HCT116 (cell line): ENCODE results near the gene DOP1A. TPM values are rescaled to one million over a fixed set of nuclear protein-coding genes. Genes with fewer than 3 reads are reported as not detected.

Source experiments
- ATAC-seq: fragments of 200-7000 bp; cut with Tn5 transposase; 2 replicates; pipeline ENCODE4 v1.9.1; 2020; ENCODE audit warnings: mild to moderate bottlenecking, moderate library complexity
- BruUV-seq: library from RNA; stranded (reverse); fragments of 400-500 nt; replicated peaks from 2 replicates; lab custom pipeline; 2021; lab: Mats Ljungman, UMichigan
- CTCF ChIA-PET: fragments of 300-600 bp; sonication (Branson Sonifier 250); formaldehyde crosslinking; loops from one replicate; lab custom pipeline; 2021; ENCODE audit warnings: antibody characterized with exemption; lab: Charles Lee
- POLR2A ChIA-PET: fragments of 300-600, 350-600 bp; sonication (Branson Sonifier 250); formaldehyde crosslinking; loops from one replicate; lab custom pipeline; 2021; ENCODE audit warnings: antibody characterized with exemption; lab: Charles Lee
- RAD21 ChIA-PET, 2 experiments: fragments of 300-600 bp; sonication (Branson Sonifier 250); formaldehyde crosslinking; loops; one replicate each; lab custom pipeline; 2023; ENCODE audit warnings: low total read pairs in 2 of 2; ENCODE audit not compliant: uncharacterized antibody in 2 of 2, unreplicated experiment in 2 of 2, low non-redundant PET in 1 of 2; lab: Charles Lee
- DNase-seq: peaks from one replicate; pipeline ENCODE4 v3.0.0-alpha.2; 2010; ENCODE audit warnings: low read depth, low spot score
- H2AFZ ChIP-seq: fragments of 200-600 bp; shearing (Covaris generic), sonication (generic); 2 replicates; pipeline ENCODE4 v1.6.1; 2017; ENCODE audit warnings: low read depth, mixed run types, mixed read lengths, antibody characterized with exemption, low read length; ENCODE audit not compliant: poor library complexity, severe bottlenecking
- H3K27ac ChIP-seq: 2 replicates; pipeline ENCODE4 v1.5.1; 2012; ENCODE audit warnings: low read depth, low read length
- H3K27me3 ChIP-seq: fragments of 200-600 bp; sonication (generic); 2 replicates; pipeline ENCODE4 v1.6.1; 2016; ENCODE audit warnings: mixed run types, low read length, mixed read lengths; ENCODE audit not compliant: insufficient read depth
- H3K36me3 ChIP-seq, 2 experiments: fragments of 200-500 bp in 1 of 2; fragments of 200-600 bp in 1 of 2; sonication (Bioruptor generic) in 1 of 2; sonication (generic) in 1 of 2; 2 replicates each; pipeline versions ENCODE4 v1.5.1 to v1.6.1; 2014 to 2016; ENCODE audit warnings: low read length in 2 of 2, inconsistent platforms in 1 of 2, mixed read lengths in 1 of 2, mixed run types in 1 of 2; ENCODE audit not compliant: insufficient read depth in 2 of 2, control insufficient read depth in 1 of 2
- H3K4me1 ChIP-seq, 2 experiments: fragments of 200-600 bp in 1 of 2; sonication (generic) in 1 of 2; 2 replicates each; pipeline versions ENCODE4 v1.5.1 to v1.6.1; 2012 to 2017; ENCODE audit warnings: low read length in 2 of 2, inconsistent platforms in 1 of 2, mild to moderate bottlenecking in 1 of 2, mixed read lengths in 1 of 2, mixed run types in 1 of 2, moderate library complexity in 1 of 2; ENCODE audit not compliant: insufficient read depth in 2 of 2, control insufficient read depth in 1 of 2
- H3K4me2 ChIP-seq: fragments of 200-600 bp; sonication (generic); 2 replicates; pipeline ENCODE4 v1.6.1; 2017; ENCODE audit warnings: mixed run types, low read length, mixed read lengths
- H3K4me3 ChIP-seq, 2 experiments: fragments of 200-600 bp in 1 of 2; sonication (generic) in 1 of 2; replicated peaks in 1 of 2; 2 replicates each; pipeline ENCODE4 v1.5.1; 2011 to 2016; ENCODE audit warnings: low read length in 2 of 2, control low read depth in 1 of 2, low read depth in 1 of 2, mild to moderate bottlenecking in 1 of 2, mixed read lengths in 1 of 2, mixed run types in 1 of 2
- H3K79me2 ChIP-seq: fragments of 200-600 bp; sonication (generic); 2 replicates; pipeline ENCODE4 v1.6.1; 2017; ENCODE audit warnings: mild to moderate bottlenecking, mixed run types, low read length, moderate library complexity, mixed read lengths; ENCODE audit not compliant: insufficient read depth
- H3K9ac ChIP-seq: fragments of 200-600 bp; sonication (generic); 2 replicates; pipeline ENCODE4 v1.6.1; 2016; ENCODE audit warnings: low read length, mixed read lengths
- H3K9me2 ChIP-seq: fragments of 200-600 bp; sonication (generic), shearing (Covaris generic); 2 replicates; pipeline ENCODE4 v1.6.1; 2017; ENCODE audit warnings: mixed run types, mild to moderate bottlenecking, moderate library complexity; ENCODE audit not compliant: insufficient read depth
- H3K9me3 ChIP-seq, 2 experiments: fragments of 200-500 bp in 1 of 2; fragments of 200-600 bp in 1 of 2; sonication (Bioruptor generic) in 1 of 2; sonication (generic) in 1 of 2; 2 replicates each; pipeline ENCODE4 v1.6.1; 2014 to 2017; ENCODE audit warnings: low read length in 2 of 2, mixed read lengths in 2 of 2, inconsistent platforms in 1 of 2, low read depth in 1 of 2, mild to moderate bottlenecking in 1 of 2, mixed run types in 1 of 2, moderate library complexity in 1 of 2; ENCODE audit not compliant: control insufficient read depth in 1 of 2, insufficient read depth in 1 of 2
- H4K20me1 ChIP-seq: fragments of 200-600 bp; sonication (generic), shearing (Covaris generic); 2 replicates; pipeline ENCODE4 v1.6.1; 2017; ENCODE audit warnings: mixed run types, mild to moderate bottlenecking, moderate library complexity; ENCODE audit not compliant: insufficient read depth
- CBX3 ChIP-seq: IDR thresholded peaks from 2 replicates; pipeline ENCODE4 v1.6.1; 2012; ENCODE audit warnings: low read depth
- CEBPB ChIP-seq: IDR thresholded peaks from 2 replicates; pipeline ENCODE4 v1.6.1; 2012; ENCODE audit warnings: low read depth
- EGR1 ChIP-seq: IDR thresholded peaks from 2 replicates; pipeline ENCODE4 v1.6.1; 2012; ENCODE audit warnings: low read depth
- EZH2phosphoT487 ChIP-seq: fragments of 200-600 bp; IDR thresholded peaks from 2 replicates; pipeline ENCODE4 v1.6.1; 2018; ENCODE audit warnings: antibody characterized with exemption, borderline replicate concordance
- FOSL1 ChIP-seq: IDR thresholded peaks from 2 replicates; pipeline ENCODE4 v1.6.1; 2012; ENCODE audit warnings: low read depth
- MAX ChIP-seq: IDR thresholded peaks from 2 replicates; pipeline ENCODE4 v1.6.1; 2012
- POLR2A ChIP-seq: IDR thresholded peaks from 2 replicates; pipeline ENCODE4 v1.7.0; 2011; ENCODE audit warnings: borderline replicate concordance; ENCODE audit not compliant: insufficient read depth, insufficient read length; ENCODE audit errors: extremely low read depth
- POLR2AphosphoS5 ChIP-seq: IDR thresholded peaks from 2 replicates; pipeline ENCODE4 v1.6.1; 2011; ENCODE audit warnings: mild to moderate bottlenecking, low read depth, low read length, moderate library complexity
- RAD21 ChIP-seq: IDR thresholded peaks from 2 replicates; pipeline ENCODE4 v1.6.1; 2012; ENCODE audit warnings: low read depth, mild to moderate bottlenecking
- SIN3A ChIP-seq: IDR thresholded peaks from 2 replicates; pipeline ENCODE4 v1.6.1; 2012; ENCODE audit warnings: low read depth
- SRF ChIP-seq: IDR thresholded peaks from 2 replicates; pipeline ENCODE4 v1.6.1; 2012; ENCODE audit warnings: low read depth
- TCF7L2 ChIP-seq: IDR thresholded peaks from 2 replicates; pipeline ENCODE4 v1.7.0; 2011; ENCODE audit warnings: borderline replicate concordance, inconsistent platforms; ENCODE audit not compliant: insufficient read depth, insufficient read length; ENCODE audit errors: extremely low read depth
- YY1 ChIP-seq: IDR thresholded peaks from 2 replicates; pipeline ENCODE4 v1.6.1; 2011; ENCODE audit warnings: low read length, low read depth, moderate library complexity, mild to moderate bottlenecking; ENCODE audit not compliant: insufficient replicate concordance; ENCODE audit errors: extremely low read depth
- ZBTB33 ChIP-seq: IDR thresholded peaks from 2 replicates; pipeline ENCODE4 v1.6.1; 2011; ENCODE audit warnings: mild to moderate bottlenecking, low read length, moderate library complexity; ENCODE audit not compliant: insufficient replicate concordance; ENCODE audit errors: extremely low read depth
- ZFX ChIP-seq: fragments of 450-650 bp; IDR thresholded peaks from 2 replicates; pipeline ENCODE4 v1.6.1; 2017
- ZNF274 ChIP-seq: fragments of 200-500 bp; sonication (Bioruptor generic); IDR thresholded peaks from 2 replicates; pipeline ENCODE4 v1.6.1; 2014; ENCODE audit warnings: mild to moderate bottlenecking, low read depth, low read length, inconsistent platforms
- intact Hi-C: fragments of 100-400 bp; cut with micrococcal nuclease; formaldehyde crosslinking; loops from 2 replicates; pipeline ENCODE4 v1.10.0; 2022
- total RNA-seq: library from RNA; stranded (reverse); gene quantifications from one replicate; pipeline ENCODE4 v1.2.1, GENCODE V29; 2021; ENCODE audit not compliant: unreplicated experiment
- TF ChIP-seq, protein P1 (sequence below), 3 experiments: fragments of 200-600 bp in 1 of 3; sonication (generic) in 1 of 3; IDR thresholded peaks in 2 of 3; conservative IDR thresholded peaks in 1 of 3; 2 replicates each; pipeline ENCODE4 v1.5.1; 2012 to 2017; ENCODE audit warnings: low read depth in 2 of 3, low read length in 2 of 3, antibody characterized with exemption in 1 of 3, borderline replicate concordance in 1 of 3, control low read depth in 1 of 3, mild to moderate bottlenecking in 1 of 3, mixed read lengths in 1 of 3, mixed run types in 1 of 3, moderate library complexity in 1 of 3; ENCODE audit not compliant: insufficient read depth in 1 of 3

DOP1A gene
- total RNA-seq, 1 experiment from 2014 or later, result 7.1 TPM

DNA sequence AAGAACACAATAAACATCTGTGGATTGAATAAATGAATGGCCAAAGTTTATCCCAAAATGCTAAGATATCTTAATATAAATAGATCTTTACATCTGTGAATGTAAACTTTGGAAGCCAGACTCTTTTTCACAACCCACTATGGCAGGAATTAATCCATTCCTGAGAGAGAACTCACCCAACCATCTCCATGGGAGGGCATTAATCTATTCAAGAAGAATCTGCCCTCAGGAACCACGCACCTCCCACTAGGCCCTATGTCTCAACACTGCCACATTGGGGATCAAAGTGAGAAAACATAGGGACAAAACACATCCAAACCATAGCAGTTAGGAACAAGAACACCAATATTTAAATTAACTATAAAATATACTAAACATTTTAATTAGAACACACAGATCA, 5.2 kb upstream of the DOP1A start:
- Histone ChIP-seq H3K9me2 (no peaks in the 10 kb centered on the region), H3K9me3 (no peaks in the 10 kb centered on the region), H3K36me3 (peaks cover 0 to 4% of the 10 kb centered on the region in 2 experiments; a peak in 1 of 4 replicates), H3K4me2 (no peak overlapping the region), H3K4me1 (peaks cover 0 to 13% of the 10 kb centered on the region in 2 experiments; a peak in 3 of 4 replicates), H3K27me3 (no peaks in the 10 kb centered on the region), H3K4me3 (no peak overlapping the region), H3K9ac (no peak overlapping the region), H2AFZ (no peak overlapping the region), H3K27ac (no peak overlapping the region), H3K79me2 (peaks cover 35% of the 10 kb centered on the region), H4K20me1 (no peaks in the 10 kb centered on the region)
- POLR2A ChIA-PET, result no interaction called here
- CTCF ChIA-PET, result no interaction called here
- no TSS peak for BruUV-seq
- TF ChIP-seq RAD21, result no peak
- TF ChIP-seq POLR2AphosphoS5, result no peak
- TF ChIP-seq MAX, result no peak
- no peak for TF ChIP-seq FOSL1
- TF ChIP-seq ZBTB33, result no peak
- no peak for TF ChIP-seq CEBPB
- TF ChIP-seq, protein P1, sequence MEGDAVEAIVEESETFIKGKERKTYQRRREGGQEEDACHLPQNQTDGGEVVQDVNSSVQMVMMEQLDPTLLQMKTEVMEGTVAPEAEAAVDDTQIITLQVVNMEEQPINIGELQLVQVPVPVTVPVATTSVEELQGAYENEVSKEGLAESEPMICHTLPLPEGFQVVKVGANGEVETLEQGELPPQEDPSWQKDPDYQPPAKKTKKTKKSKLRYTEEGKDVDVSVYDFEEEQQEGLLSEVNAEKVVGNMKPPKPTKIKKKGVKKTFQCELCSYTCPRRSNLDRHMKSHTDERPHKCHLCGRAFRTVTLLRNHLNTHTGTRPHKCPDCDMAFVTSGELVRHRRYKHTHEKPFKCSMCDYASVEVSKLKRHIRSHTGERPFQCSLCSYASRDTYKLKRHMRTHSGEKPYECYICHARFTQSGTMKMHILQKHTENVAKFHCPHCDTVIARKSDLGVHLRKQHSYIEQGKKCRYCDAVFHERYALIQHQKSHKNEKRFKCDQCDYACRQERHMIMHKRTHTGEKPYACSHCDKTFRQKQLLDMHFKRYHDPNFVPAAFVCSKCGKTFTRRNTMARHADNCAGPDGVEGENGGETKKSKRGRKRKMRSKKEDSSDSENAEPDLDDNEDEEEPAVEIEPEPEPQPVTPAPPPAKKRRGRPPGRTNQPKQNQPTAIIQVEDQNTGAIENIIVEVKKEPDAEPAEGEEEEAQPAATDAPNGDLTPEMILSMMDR (IDR thresholded peaks at IDR 0.05 in 2 of 3, conservative IDR thresholded peaks at IDR 0.05 in 1 of 3; ENCODE audit: borderline replicate concordance in 1 of 3, insufficient read depth in 1 of 3, low read depth in 2 of 3, low read length in 2 of 3), result no peak
- no peak for TF ChIP-seq EZH2phosphoT487
- TF ChIP-seq CBX3, result no peak
- TF ChIP-seq ZFX, result no peak
- TF ChIP-seq SIN3A, result no peak
- TF ChIP-seq TCF7L2, result no peak
- TF ChIP-seq YY1, result no peak
- no peak for TF ChIP-seq POLR2A
- no peak for TF ChIP-seq EGR1
- no peak for TF ChIP-seq ZNF274
- no peak for TF ChIP-seq SRF
- RAD21 ChIA-PET, result no interaction called here
- DNase-seq (no peak), ATAC-seq (no peak)
- intact Hi-C loops, result loop anchor here (10.0 kb wide), 1 partner anchor 363 kb away; no protein-coding TSS in a partner anchor
